Uterus (tissue), 4 donors: ENCODE data around the gene ATP1A2. TPM values are rescaled to one million over a fixed set of nuclear protein-coding genes. Genes with fewer than 3 reads are reported as not detected.

ENCODE experiments used
- DNase-seq, 2 donors: peaks; one replicate each; pipeline ENCODE4 v3.0.0-alpha.2; 2019 to 2020
- H3K27ac ChIP-seq, 2 donors: fragments of 200-600 bp; sonication (generic); 1 replicate in 1 of 2; 2 replicates in 1 of 2; pipeline ENCODE4 v1.5.1; 2016 to 2018
- H3K27me3 ChIP-seq, 2 donors: fragments of 200-600 bp; sonication (generic); one replicate each; pipeline ENCODE4 v1.5.1; 2018 to 2019; ENCODE audit warnings: control low read depth in 1 of 2
- H3K36me3 ChIP-seq, 2 donors: fragments of 200-600 bp; sonication (generic); one replicate each; pipeline ENCODE4 v1.5.1; 2019; ENCODE audit warnings: control low read depth in 1 of 2
- H3K4me1 ChIP-seq, 2 donors: fragments of 200-600 bp; sonication (generic); one replicate each; pipeline ENCODE4 v1.5.1; 2018 to 2019; ENCODE audit warnings: control low read depth in 1 of 2
- H3K4me3 ChIP-seq, 2 donors: fragments of 200-600 bp; sonication (generic); 1 replicate in 1 of 2; 2 replicates in 1 of 2; pipeline ENCODE4 v1.5.1; 2018 to 2019; ENCODE audit warnings: mild to moderate bottlenecking in 1 of 2
- H3K9me3 ChIP-seq, 2 donors: fragments of 200-600 bp; sonication (generic); one replicate each; pipeline ENCODE4 v1.5.1; 2019; ENCODE audit warnings: control low read depth in 1 of 2
- CTCF ChIP-seq, 4 experiments: fragments of 200-600 bp in 2 of 4; fragments of 450-650 bp in 2 of 4; sonication (generic) in 2 of 4; IDR thresholded peaks; one replicate each; pipeline ENCODE4 v1.5.1; 2016 to 2019; ENCODE audit warnings: antibody characterized with exemption in 4 of 4, mild to moderate bottlenecking in 2 of 4, moderate library complexity in 1 of 4
- POLR2A ChIP-seq, 2 donors: fragments of 450-650 bp; IDR thresholded peaks; one replicate each; pipeline ENCODE4 v1.6.1; 2016; ENCODE audit warnings: antibody characterized with exemption in 2 of 2, mild to moderate bottlenecking in 1 of 2, moderate library complexity in 1 of 2
- intact Hi-C: fragments of 100-400 bp; cut with DNase I; formaldehyde crosslinking; loops from one replicate; pipeline ENCODE4 v1.15.1; 2023; ENCODE audit warnings: low total_unique reads
- total RNA-seq, 4 donors: library from RNA; depleted of rRNA in 3 of 4; stranded (reverse); fragments of >200 nt in 3 of 4; gene quantifications; one replicate each; pipeline versions ENCODE4 v1.1.0 to v1.2.4, GENCODE V29; 2014 to 2023
- donor health status: DM: yes; HTN: yes; CAD: no.

ATP1A2 gene
- total RNA-seq, 4 donors from 2014 or later = 1.2 to 36.8 (median 13.4) TPM

GRCh38 chr1:160092366-160093068, 23.0 kb upstream of the ATP1A2 start:
- peaks cover 0 to 6% of the 10 kb centered on the region in 2 donors for H3K4me1 ChIP-seq
- intact Hi-C loops = loop anchor here (10.0 kb wide), 1 partner anchor 102 kb away; the partner anchor contains the start of gene CASQ1
- TF ChIP-seq POLR2A (IDR thresholded peaks at IDR 0.05) (no peak), CTCF (IDR thresholded peaks at IDR 0.05) (no peak)
- no peak overlapping the region for H3K4me3 ChIP-seq
- DNase-seq = no peak
- no peak overlapping the region for H3K27ac ChIP-seq
- no peaks in the 10 kb centered on the region for H3K27me3 ChIP-seq
- H3K36me3 ChIP-seq = no peaks in the 10 kb centered on the region
- H3K9me3 ChIP-seq = no peaks in the 10 kb centered on the region

- TF ChIP-seq CTCF (IDR thresholded peaks at IDR 0.05) (no peak), POLR2A (IDR thresholded peaks at IDR 0.05) (no peak)
- H3K36me3 ChIP-seq = no peaks in the 10 kb centered on the region
- intact Hi-C loops = loop anchor here (10.0 kb wide), 1 partner anchor 102 kb away; the partner anchor contains the start of gene CASQ1
These were observed 22.5 kb upstream of the ATP1A2 start for GRCh38 chr1:160093069-160093395.

GRCh38 chr1:160093624-160094290, 21.8 kb upstream of the ATP1A2 start:
- H3K4me1 ChIP-seq = peaks cover 0 to 10% of the 10 kb centered on the region in 2 donors
- no peaks in the 10 kb centered on the region for H3K9me3 ChIP-seq
- H3K4me3 ChIP-seq = no peak overlapping the region
- no peak overlapping the region for H3K27ac ChIP-seq
- intact Hi-C loops = loop anchor here (10.0 kb wide), 1 partner anchor 101 kb away; the partner anchor contains the start of gene CASQ1
- DNase-seq = no peak
- no peak for TF ChIP-seq CTCF (IDR thresholded peaks at IDR 0.05)
- no peak for TF ChIP-seq POLR2A (IDR thresholded peaks at IDR 0.05)
- no peaks in the 10 kb centered on the region for H3K36me3 ChIP-seq
- H3K27me3 ChIP-seq = no peaks in the 10 kb centered on the region

More at GRCh38 chr1:160093069-160093395, 22.5 kb upstream of the ATP1A2 start:
- no peaks in the 10 kb centered on the region for H3K27me3 ChIP-seq
- no peak for DNase-seq
- H3K4me1 ChIP-seq = peaks cover 0 to 10% of the 10 kb centered on the region in 2 donors
- no peak overlapping the region for H3K27ac ChIP-seq
- H3K4me3 ChIP-seq = no peak overlapping the region
- H3K9me3 ChIP-seq = no peaks in the 10 kb centered on the region

GRCh38 chr1:160094291-160094625, 21.3 kb upstream of the ATP1A2 start:
- intact Hi-C loops = loop anchor here (10.0 kb wide), 1 partner anchor 101 kb away; the partner anchor contains the start of gene CASQ1
- Histone ChIP-seq H3K27me3 (no peaks in the 10 kb centered on the region), H3K4me1 (peaks cover 2 to 10% of the 10 kb centered on the region in 2 donors), H3K36me3 (no peaks in the 10 kb centered on the region), H3K9me3 (no peaks in the 10 kb centered on the region), H3K4me3 (no peak overlapping the region), H3K27ac (no peak overlapping the region)
- TF ChIP-seq POLR2A (IDR thresholded peaks at IDR 0.05) (no peak), CTCF (IDR thresholded peaks at IDR 0.05) (no peak)
- no peak for DNase-seq

- H3K27ac ChIP-seq = no peak overlapping the region
- no peaks in the 10 kb centered on the region for H3K36me3 ChIP-seq
These were observed 20.8 kb upstream of the ATP1A2 start for GRCh38 chr1:160094806-160095205.

More at GRCh38 chr1:160094806-160095205, 20.8 kb upstream of the ATP1A2 start:
- TF ChIP-seq POLR2A (IDR thresholded peaks at IDR 0.05) (no peak), CTCF (IDR thresholded peaks at IDR 0.05) (no peak)
- Histone ChIP-seq H3K27me3 (no peaks in the 10 kb centered on the region), H3K9me3 (no peaks in the 10 kb centered on the region), H3K4me1 (peaks cover 4 to 10% of the 10 kb centered on the region in 2 donors), H3K4me3 (no peak overlapping the region)
- no peak for DNase-seq
- intact Hi-C loops = loop anchor here (10.0 kb wide), 1 partner anchor 100 kb away; the partner anchor contains the start of gene CASQ1
